K562 (cell line): ENCODE results near the gene STK25. TPM values are rescaled to one million over a fixed set of nuclear protein-coding genes. Genes with fewer than 3 reads are reported as not detected.

Experiments
- JUN ChIP-seq, 2 experiments: sonication (generic) in 1 of 2; formaldehyde crosslinking in 1 of 2; IDR thresholded peaks; 2 replicates each; pipeline versions ENCODE4 v1.6.1 to v1.8.0; 2012 to 2022; ENCODE audit warnings: borderline replicate concordance in 2 of 2, mild to moderate bottlenecking in 2 of 2, improper control_type of control experiment in 1 of 2, low read depth in 1 of 2, low read length in 1 of 2, missing genetic modification reagents in 1 of 2
- JUNB ChIP-seq: fragments of 450-650 bp; formaldehyde crosslinking; conservative IDR thresholded peaks from 2 replicates; pipeline ENCODE4 v1.4.0; 2020; ENCODE audit warnings: mild to moderate bottlenecking
- MYBL2 ChIP-seq, 2 experiments: fragments of 450-650 bp in 1 of 2; sonication (generic) in 1 of 2; formaldehyde crosslinking in 1 of 2; IDR thresholded peaks; 2 replicates each; pipeline versions ENCODE4 v1.6.1 to v1.8.1; 2017 to 2022; ENCODE audit warnings: borderline replicate concordance in 1 of 2, inconsistent platforms in 1 of 2, low read depth in 1 of 2, mild to moderate bottlenecking in 1 of 2, missing genetic modification reagents in 1 of 2, moderate library complexity in 1 of 2
- NFIC ChIP-seq: fragments of 450-650 bp; IDR thresholded peaks from 2 replicates; pipeline ENCODE4 v1.6.1; 2017; ENCODE audit warnings: mild to moderate bottlenecking, inconsistent platforms
- ZC3H4 ChIP-seq: sonication (generic); formaldehyde crosslinking; IDR thresholded peaks from 2 replicates; pipeline ENCODE4 v1.9.0; 2021; ENCODE audit warnings: missing genetic modification reagents, borderline replicate concordance
- ZNF644 ChIP-seq: fragments of 200-800 bp; sonication (Bioruptor generic); IDR thresholded peaks from 2 replicates; pipeline ENCODE4 v1.6.1; 2016; ENCODE audit warnings: low read depth, missing genetic modification characterization, missing compliant biosample characterization
- polyA plus RNA-seq, 8 experiments: library from polyadenylated mRNA; depleted of rRNA in 4 of 8; stranded (reverse) in 5 of 8; unstranded in 3 of 8; fragments of >200 nt; fragmentation: Nextera tagmentation in 2 of 8; fragmentation: Illumina TruSeq in 1 of 8; extraction: Ambion mirVana in 2 of 8; extraction: Trizol in 1 of 8; gene quantifications; 2 replicates each; pipeline versions ENCODE4 v1.2.1 to v1.2.3, GENCODE V29; 2011 to 2014; ENCODE audit warnings: inconsistent platforms in 1 of 8, missing spikeins in 1 of 8
- total RNA-seq, 7 experiments: library from RNA; depleted of rRNA in 6 of 7; stranded (reverse); fragments of >200 nt in 6 of 7; fragmentation: Illumina TruSeq in 2 of 7; extraction: Trizol in 2 of 7; gene quantifications; 2 replicates each; pipeline versions ENCODE4 v1.2.1 to v1.2.3, GENCODE V29; 2011 to 2021; ENCODE audit warnings: low replicate concordance in 1 of 7
- TF ChIP-seq, protein P1 (sequence below): IDR thresholded peaks from 2 replicates; pipeline ENCODE4 v1.6.1; 2011; ENCODE audit warnings: borderline replicate concordance, low read depth, mild to moderate bottlenecking, moderate library complexity, low read length; ENCODE audit not compliant: insufficient read depth, poor library complexity, severe bottlenecking
- TF ChIP-seq, protein P2 (sequence below): sonication (generic); formaldehyde crosslinking; IDR thresholded peaks from 2 replicates; pipeline ENCODE4 v1.8.0; 2023; ENCODE audit warnings: mild to moderate bottlenecking, missing genetic modification reagents
- TF ChIP-seq, protein P3 (sequence below): fragments of 250-450 bp; sonication (Bioruptor Pico); IDR thresholded peaks from 2 replicates; pipeline ENCODE4 v1.5.0; 2022; ENCODE audit warnings: mild to moderate bottlenecking

STK25 gene
- total and polyA plus RNA-seq, 9 of the 15 experiments (the other 6 are each of a cell fraction or from before 2014, with no cell fraction given): 5.4 to 177 (median 116) TPM

DNA sequence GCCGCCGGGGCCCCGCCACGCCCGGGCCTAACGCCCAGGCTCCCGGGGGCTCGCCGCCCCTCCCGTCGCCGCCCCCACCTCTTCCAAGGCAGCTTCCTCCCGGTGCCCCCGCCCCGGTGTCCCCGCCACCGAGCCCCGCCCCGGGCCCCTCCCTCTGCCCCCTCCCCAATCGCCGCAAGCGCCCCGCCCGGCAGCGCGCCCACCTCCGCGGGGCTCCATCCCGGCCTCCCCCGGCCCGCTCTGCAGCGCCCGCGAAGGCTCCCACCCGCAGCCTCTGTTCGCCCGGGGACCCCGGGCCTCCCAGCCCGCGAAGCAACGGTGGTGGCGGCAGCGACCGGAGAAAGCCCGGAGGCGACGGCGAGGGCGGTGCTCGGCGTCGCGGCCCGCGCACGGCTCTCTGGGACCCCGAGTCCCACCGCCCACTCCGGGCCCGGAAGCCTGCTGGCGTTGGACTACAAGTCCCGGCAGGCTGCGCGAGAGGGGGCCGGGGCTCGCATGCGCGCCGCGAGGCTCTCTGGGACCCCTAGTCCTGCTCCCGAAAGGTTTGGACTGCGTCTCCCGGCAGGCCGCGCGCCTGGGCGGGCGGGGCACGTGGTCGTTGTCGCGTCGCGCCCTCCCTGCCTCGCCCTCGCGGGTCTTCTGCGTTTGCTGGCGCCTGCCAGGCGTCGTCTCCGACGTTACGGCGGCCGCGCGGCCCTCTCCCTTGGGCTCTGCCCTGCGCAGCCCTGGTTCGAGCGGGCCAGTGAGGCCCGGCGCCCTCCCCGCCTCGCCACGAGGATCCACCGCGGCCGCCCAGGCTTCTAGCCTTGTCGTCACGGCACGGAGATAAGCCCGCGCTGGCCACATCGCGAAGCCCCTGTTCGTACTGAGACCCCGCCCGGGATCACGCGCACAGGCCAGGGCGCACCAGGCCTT, at the start of gene STK25 (continued):
- no peak for TF ChIP-seq ZC3H4
- TF ChIP-seq, protein P1, sequence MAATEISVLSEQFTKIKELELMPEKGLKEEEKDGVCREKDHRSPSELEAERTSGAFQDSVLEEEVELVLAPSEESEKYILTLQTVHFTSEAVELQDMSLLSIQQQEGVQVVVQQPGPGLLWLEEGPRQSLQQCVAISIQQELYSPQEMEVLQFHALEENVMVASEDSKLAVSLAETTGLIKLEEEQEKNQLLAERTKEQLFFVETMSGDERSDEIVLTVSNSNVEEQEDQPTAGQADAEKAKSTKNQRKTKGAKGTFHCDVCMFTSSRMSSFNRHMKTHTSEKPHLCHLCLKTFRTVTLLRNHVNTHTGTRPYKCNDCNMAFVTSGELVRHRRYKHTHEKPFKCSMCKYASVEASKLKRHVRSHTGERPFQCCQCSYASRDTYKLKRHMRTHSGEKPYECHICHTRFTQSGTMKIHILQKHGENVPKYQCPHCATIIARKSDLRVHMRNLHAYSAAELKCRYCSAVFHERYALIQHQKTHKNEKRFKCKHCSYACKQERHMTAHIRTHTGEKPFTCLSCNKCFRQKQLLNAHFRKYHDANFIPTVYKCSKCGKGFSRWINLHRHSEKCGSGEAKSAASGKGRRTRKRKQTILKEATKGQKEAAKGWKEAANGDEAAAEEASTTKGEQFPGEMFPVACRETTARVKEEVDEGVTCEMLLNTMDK: no peak
- TF ChIP-seq, protein P2, sequence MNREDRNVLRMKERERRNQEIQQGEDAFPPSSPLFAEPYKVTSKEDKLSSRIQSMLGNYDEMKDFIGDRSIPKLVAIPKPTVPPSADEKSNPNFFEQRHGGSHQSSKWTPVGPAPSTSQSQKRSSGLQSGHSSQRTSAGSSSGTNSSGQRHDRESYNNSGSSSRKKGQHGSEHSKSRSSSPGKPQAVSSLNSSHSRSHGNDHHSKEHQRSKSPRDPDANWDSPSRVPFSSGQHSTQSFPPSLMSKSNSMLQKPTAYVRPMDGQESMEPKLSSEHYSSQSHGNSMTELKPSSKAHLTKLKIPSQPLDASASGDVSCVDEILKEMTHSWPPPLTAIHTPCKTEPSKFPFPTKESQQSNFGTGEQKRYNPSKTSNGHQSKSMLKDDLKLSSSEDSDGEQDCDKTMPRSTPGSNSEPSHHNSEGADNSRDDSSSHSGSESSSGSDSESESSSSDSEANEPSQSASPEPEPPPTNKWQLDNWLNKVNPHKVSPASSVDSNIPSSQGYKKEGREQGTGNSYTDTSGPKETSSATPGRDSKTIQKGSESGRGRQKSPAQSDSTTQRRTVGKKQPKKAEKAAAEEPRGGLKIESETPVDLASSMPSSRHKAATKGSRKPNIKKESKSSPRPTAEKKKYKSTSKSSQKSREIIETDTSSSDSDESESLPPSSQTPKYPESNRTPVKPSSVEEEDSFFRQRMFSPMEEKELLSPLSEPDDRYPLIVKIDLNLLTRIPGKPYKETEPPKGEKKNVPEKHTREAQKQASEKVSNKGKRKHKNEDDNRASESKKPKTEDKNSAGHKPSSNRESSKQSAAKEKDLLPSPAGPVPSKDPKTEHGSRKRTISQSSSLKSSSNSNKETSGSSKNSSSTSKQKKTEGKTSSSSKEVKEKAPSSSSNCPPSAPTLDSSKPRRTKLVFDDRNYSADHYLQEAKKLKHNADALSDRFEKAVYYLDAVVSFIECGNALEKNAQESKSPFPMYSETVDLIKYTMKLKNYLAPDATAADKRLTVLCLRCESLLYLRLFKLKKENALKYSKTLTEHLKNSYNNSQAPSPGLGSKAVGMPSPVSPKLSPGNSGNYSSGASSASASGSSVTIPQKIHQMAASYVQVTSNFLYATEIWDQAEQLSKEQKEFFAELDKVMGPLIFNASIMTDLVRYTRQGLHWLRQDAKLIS (CRISPR knock-in tag): 0 out of 2 replicates have a peak, but pooled peaks have one; percentile 79
- TF ChIP-seq, protein P3, sequence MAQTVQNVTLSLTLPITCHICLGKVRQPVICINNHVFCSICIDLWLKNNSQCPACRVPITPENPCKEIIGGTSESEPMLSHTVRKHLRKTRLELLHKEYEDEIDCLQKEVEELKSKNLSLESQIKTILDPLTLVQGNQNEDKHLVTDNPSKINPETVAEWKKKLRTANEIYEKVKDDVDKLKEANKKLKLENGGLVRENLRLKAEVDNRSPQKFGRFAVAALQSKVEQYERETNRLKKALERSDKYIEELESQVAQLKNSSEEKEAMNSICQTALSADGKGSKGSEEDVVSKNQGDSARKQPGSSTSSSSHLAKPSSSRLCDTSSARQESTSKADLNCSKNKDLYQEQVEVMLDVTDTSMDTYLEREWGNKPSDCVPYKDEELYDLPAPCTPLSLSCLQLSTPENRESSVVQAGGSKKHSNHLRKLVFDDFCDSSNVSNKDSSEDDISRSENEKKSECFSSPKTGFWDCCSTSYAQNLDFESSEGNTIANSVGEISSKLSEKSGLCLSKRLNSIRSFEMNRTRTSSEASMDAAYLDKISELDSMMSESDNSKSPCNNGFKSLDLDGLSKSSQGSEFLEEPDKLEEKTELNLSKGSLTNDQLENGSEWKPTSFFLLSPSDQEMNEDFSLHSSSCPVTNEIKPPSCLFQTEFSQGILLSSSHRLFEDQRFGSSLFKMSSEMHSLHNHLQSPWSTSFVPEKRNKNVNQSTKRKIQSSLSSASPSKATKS: no peak
- no peak for TF ChIP-seq MYBL2 (IDR thresholded peaks at IDR 0.05; ENCODE audit: low read depth)
- TF ChIP-seq MYBL2 (CRISPR knock-in tag; IDR thresholded peaks at IDR 0.05; ENCODE audit: borderline replicate concordance): no peak
- peak; percentile 31; the same call in 1 of the 2 replicates for TF ChIP-seq JUN (IDR thresholded peaks at IDR 0.05; ENCODE audit: borderline replicate concordance, low read depth, low read length)
- peak; percentile 81; the same call in 1 of the 2 replicates for TF ChIP-seq JUN (CRISPR knock-in tag; IDR thresholded peaks at IDR 0.05; ENCODE audit: borderline replicate concordance)
- no peak; the same call in 1 of the 2 replicates for TF ChIP-seq NFIC
- no peak for TF ChIP-seq JUNB (CRISPR knock-in tag)
- TF ChIP-seq ZNF644 (tag): peak; percentile 86
